SK-N-MC (cell line): ENCODE measurements around the gene DOCK8.

Experiments
- EZH2 ChIP-seq: fragments of 200-600 bp; sonication (generic); IDR thresholded peaks from one replicate; pipeline ENCODE4 v1.6.1; 2017; ENCODE audit warnings: antibody characterized with exemption
- POLR2AphosphoS5 ChIP-seq: IDR thresholded peaks from 2 replicates; pipeline ENCODE4 v1.6.1; 2012; ENCODE audit warnings: mild to moderate bottlenecking, low read depth, low read length, borderline replicate concordance

GRCh38 chr9:437574-438001 lies 222.9 kb downstream of the DOCK8 start:
- TF ChIP-seq EZH2, result no peak
- TF ChIP-seq POLR2AphosphoS5, result no peak
